ENCODE data around the gene ITPKA.

Gene ITPKA

GRCh38 chr15:41482110-41482877, 11.4 kb upstream of the ITPKA start:
- Mint-ChIP-seq H3K4me3 (no peak overlapping the region), H3K4me1 (ENCODE audit: low read depth) (peaks cover 6% of the 10 kb centered on the region), H3K27me3 (peaks cover 11% of the 10 kb centered on the region), H3K36me3 (ENCODE audit: low read depth) (peaks cover 47% of the 10 kb centered on the region), H3K9me3 (no peaks in the 10 kb centered on the region), H3K27ac (peak overlapping the region; percentile 52)
- intact Hi-C loops (cut with micrococcal nuclease): no loop called here

GRCh38 chr15:41483115-41483514, 10.6 kb upstream of the ITPKA start:
- H3K9me3 Mint-ChIP-seq: no peaks in the 10 kb centered on the region
- peaks cover 39% of the 10 kb centered on the region for H3K36me3 Mint-ChIP-seq (ENCODE audit: low read depth)
- H3K4me1 Mint-ChIP-seq (ENCODE audit: low read depth): peaks cover 6% of the 10 kb centered on the region
- intact Hi-C loops (cut with micrococcal nuclease): no loop called here
- H3K27ac Mint-ChIP-seq: peak overlapping the region; percentile 52
- peaks cover 15% of the 10 kb centered on the region for H3K27me3 Mint-ChIP-seq
- no peak overlapping the region for H3K4me3 Mint-ChIP-seq

DNA sequence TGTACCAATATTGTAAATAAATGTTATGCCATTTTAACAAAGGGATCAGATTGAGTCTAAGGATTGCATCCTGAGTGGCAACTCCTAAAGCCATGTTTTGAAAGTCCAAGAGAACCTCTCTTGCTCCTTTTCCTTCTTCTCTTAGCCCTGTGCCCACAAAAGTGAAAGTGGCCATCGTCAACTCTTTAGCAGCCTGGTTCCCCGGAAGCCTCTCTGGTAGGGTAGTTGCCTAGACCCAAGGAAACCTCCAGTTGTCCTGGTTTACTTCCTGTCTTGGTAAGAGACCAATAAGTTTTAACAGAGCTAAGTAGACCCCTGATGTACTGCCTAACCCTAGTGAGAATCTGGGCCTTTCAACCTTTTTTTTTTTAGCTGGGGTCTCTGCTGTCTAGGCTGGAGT, 10.2 kb upstream of the ITPKA start:
- H3K27ac Mint-ChIP-seq: peak overlapping the region; percentile 52
- no peak overlapping the region for H3K4me3 Mint-ChIP-seq
- peaks cover 15% of the 10 kb centered on the region for H3K27me3 Mint-ChIP-seq
- intact Hi-C loops (cut with micrococcal nuclease): no loop called here
- H3K9me3 Mint-ChIP-seq: no peaks in the 10 kb centered on the region
- H3K36me3 Mint-ChIP-seq (ENCODE audit: low read depth): peaks cover 36% of the 10 kb centered on the region
- peaks cover 6% of the 10 kb centered on the region for H3K4me1 Mint-ChIP-seq (ENCODE audit: low read depth)

GRCh38 chr15:41484937-41485625, 8.6 kb upstream of the ITPKA start:
- Mint-ChIP-seq H3K4me1 (ENCODE audit: low read depth) (peaks cover 6% of the 10 kb centered on the region), H3K27ac (no peak overlapping the region), H3K4me3 (no peak overlapping the region), H3K36me3 (ENCODE audit: low read depth) (peaks cover 21% of the 10 kb centered on the region), H3K27me3 (peaks cover 17% of the 10 kb centered on the region), H3K9me3 (no peaks in the 10 kb centered on the region)
- intact Hi-C loops (cut with micrococcal nuclease): no loop called here

DNA sequence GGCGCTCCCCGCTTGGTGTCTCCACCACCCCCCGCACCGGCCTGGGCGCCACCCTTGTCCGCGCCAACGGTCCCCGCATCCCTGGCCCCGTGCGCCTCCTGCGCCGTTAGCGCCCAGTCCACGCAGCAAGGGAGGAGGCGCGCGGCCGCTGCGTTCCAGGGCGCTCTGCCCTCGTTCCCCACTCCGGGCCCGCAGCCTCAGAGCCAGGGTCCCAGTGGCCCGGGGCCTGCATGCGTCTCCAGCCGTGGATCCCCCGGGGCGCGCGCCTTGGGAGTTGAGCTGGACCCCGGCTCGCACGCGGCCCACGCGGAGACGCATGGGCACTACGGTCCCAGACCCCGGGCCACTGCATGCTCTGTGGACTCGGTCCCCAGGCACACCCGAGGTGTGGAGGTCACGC, 7.4 kb upstream of the ITPKA start:
- peaks cover 29% of the 10 kb centered on the region for H3K27me3 Mint-ChIP-seq
- peaks cover 9% of the 10 kb centered on the region for H3K36me3 Mint-ChIP-seq (ENCODE audit: low read depth)
- H3K9me3 Mint-ChIP-seq: no peaks in the 10 kb centered on the region
- intact Hi-C loops (cut with micrococcal nuclease): no loop called here
- no peak overlapping the region for H3K27ac Mint-ChIP-seq
- peaks cover 6% of the 10 kb centered on the region for H3K4me1 Mint-ChIP-seq (ENCODE audit: low read depth)
- H3K4me3 Mint-ChIP-seq: no peak overlapping the region

GRCh38 chr15:41487381-41487780, 6.3 kb upstream of the ITPKA start:
- H3K4me1 Mint-ChIP-seq (ENCODE audit: low read depth): peaks cover 7% of the 10 kb centered on the region
- H3K27me3 Mint-ChIP-seq: peaks cover 40% of the 10 kb centered on the region
- no peaks in the 10 kb centered on the region for H3K9me3 Mint-ChIP-seq
- H3K27ac Mint-ChIP-seq: no peak overlapping the region
- no peak overlapping the region for H3K4me3 Mint-ChIP-seq
- no peaks in the 10 kb centered on the region for H3K36me3 Mint-ChIP-seq (ENCODE audit: low read depth)
- intact Hi-C loops (cut with micrococcal nuclease): no loop called here

DNA sequence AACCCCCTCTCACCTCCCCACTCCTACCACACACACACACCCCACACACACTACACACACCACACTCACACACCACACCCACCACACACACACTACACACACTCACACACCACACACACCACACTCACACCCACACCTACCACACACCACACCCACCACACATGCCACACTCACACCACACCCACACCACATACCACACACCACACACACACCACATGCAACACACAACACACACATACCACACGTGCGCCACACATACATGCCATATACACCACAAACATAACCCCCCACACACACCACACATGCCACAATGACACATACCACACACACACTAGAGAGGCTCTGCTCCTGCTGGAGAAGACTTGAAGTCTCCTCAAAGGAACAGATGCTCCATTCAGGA, 5.9 kb upstream of the ITPKA start:
- Mint-ChIP-seq H3K36me3 (ENCODE audit: low read depth) (no peaks in the 10 kb centered on the region), H3K27ac (no peak overlapping the region), H3K27me3 (peaks cover 44% of the 10 kb centered on the region), H3K9me3 (no peaks in the 10 kb centered on the region), H3K4me1 (ENCODE audit: low read depth) (peaks cover 11% of the 10 kb centered on the region), H3K4me3 (no peak overlapping the region)
- intact Hi-C loops (cut with micrococcal nuclease): no loop called here

DNA sequence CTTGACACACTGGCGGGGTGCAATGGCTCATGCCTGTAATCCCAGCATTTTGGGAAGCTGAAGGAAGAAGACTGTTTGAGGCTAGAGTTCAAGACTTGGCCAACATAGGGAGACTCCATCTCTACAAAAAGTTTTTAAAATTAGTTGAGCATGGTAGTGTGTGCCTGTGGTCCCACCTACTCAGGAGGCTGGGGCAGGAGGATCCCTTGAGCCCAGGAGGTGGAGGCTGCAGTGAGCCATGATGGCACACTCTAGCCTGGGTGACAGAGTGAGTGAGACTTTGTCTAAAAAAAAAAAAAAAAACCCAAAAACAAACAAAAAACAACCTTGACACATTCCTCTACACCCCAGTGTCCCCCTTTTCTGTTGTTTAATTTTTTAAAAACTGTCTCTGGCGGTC, 4.0 kb upstream of the ITPKA start:
- no peak overlapping the region for H3K27ac Mint-ChIP-seq
- H3K4me1 Mint-ChIP-seq (ENCODE audit: low read depth): peaks cover 18% of the 10 kb centered on the region

DNA sequence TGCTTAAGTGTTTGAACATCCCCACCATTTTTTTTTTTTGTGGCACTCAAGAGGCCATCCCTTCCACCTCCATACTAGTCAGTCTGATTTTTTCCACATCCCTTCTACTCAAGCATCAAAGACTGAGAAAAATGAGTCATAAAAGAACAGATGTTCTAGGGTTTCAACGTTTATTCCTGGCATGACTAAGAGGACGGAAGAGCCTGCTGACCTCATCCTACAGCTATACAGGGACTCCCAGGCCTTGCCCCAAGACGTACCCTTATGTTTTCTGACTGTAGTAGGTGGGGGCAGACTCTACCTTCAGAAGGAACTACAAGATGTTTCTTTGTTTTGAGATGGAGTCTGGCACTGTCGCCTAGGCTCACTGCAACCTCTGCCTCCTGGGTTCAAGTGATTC, 3.3 kb upstream of the ITPKA start:
- Mint-ChIP-seq H3K27ac (no peak overlapping the region), H3K4me3 (no peak overlapping the region), H3K4me1 (ENCODE audit: low read depth) (peaks cover 23% of the 10 kb centered on the region), H3K36me3 (ENCODE audit: low read depth) (no peaks in the 10 kb centered on the region), H3K9me3 (no peaks in the 10 kb centered on the region), H3K27me3 (peaks cover 60% of the 10 kb centered on the region)
- intact Hi-C loops (cut with micrococcal nuclease): no loop called here

More for the DNA sequence above, 4.0 kb upstream of the ITPKA start:
- Mint-ChIP-seq H3K9me3 (no peaks in the 10 kb centered on the region), H3K27me3 (peaks cover 55% of the 10 kb centered on the region), H3K36me3 (ENCODE audit: low read depth) (no peaks in the 10 kb centered on the region), H3K4me3 (no peak overlapping the region)
- intact Hi-C loops (cut with micrococcal nuclease): no loop called here

GRCh38 chr15:41491889-41492288, 1.8 kb upstream of the ITPKA start:
- Mint-ChIP-seq H3K4me3 (no peak overlapping the region), H3K4me1 (ENCODE audit: low read depth) (peaks cover 26% of the 10 kb centered on the region)

DNA sequence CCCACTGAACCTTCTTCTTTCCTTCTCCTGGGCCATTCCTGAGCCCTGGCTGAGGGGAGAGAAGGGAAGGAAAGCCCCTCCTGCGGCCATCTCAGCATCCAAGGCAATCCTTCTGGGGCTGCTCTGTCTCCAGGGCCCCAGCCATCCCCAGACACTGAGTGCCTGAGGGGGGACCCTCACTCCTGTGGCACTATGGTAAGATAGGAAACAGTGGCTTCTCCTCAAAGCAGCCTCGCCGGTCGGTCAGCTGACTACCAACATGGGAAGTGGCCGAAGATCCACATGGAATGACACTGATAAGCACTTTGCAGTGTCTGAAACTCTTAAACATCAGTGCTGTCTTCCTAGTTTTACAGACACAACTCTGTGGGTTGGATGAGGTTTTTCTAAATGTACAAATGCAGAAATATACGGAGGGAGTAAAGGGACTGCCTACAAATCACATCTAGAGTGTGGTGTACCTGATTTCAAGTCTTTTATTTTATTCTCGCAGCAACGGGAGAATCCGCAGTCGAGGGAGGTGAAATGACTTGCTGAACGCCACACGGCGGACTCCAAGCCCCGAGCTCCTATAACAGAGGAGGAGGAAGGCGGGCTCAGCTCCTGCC, 973 bp upstream of the ITPKA start:
- Mint-ChIP-seq H3K9me3 (no peaks in the 10 kb centered on the region), H3K27ac (peak overlapping the region; percentile 71), H3K36me3 (ENCODE audit: low read depth) (no peaks in the 10 kb centered on the region), H3K4me1 (ENCODE audit: low read depth) (peaks cover 26% of the 10 kb centered on the region), H3K4me3 (peak overlapping the region; percentile 82), H3K27me3 (peaks cover 74% of the 10 kb centered on the region)
- intact Hi-C loops (cut with micrococcal nuclease): no loop called here

More at GRCh38 chr15:41491889-41492288, 1.8 kb upstream of the ITPKA start:
- Mint-ChIP-seq H3K9me3 (no peaks in the 10 kb centered on the region), H3K27ac (no peak overlapping the region), H3K36me3 (ENCODE audit: low read depth) (no peaks in the 10 kb centered on the region), H3K27me3 (peaks cover 70% of the 10 kb centered on the region)
- intact Hi-C loops (cut with micrococcal nuclease): no loop called here

DNA sequence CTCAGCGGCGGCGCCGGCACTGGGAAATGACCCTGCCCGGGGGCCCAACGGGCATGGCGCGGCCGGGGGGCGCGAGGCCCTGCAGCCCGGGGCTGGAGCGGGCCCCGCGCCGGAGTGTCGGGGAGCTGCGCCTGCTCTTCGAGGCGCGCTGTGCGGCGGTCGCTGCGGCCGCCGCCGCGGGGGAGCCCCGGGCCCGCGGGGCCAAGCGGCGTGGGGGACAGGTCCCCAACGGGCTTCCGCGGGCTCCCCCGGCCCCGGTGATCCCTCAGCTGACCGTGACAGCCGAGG, 172 bp downstream of the ITPKA start:
- intact Hi-C loops (cut with micrococcal nuclease): no loop called here

GRCh38 chr15:41494190-41494921, 682 bp downstream of the ITPKA start:
- intact Hi-C loops (cut with micrococcal nuclease): no loop called here
- H3K9me3 Mint-ChIP-seq: no peaks in the 10 kb centered on the region
- H3K36me3 Mint-ChIP-seq (ENCODE audit: low read depth): no peaks in the 10 kb centered on the region
- H3K4me3 Mint-ChIP-seq: peak overlapping the region; percentile 66
- H3K4me1 Mint-ChIP-seq (ENCODE audit: low read depth): peaks cover 26% of the 10 kb centered on the region
- peaks cover 84% of the 10 kb centered on the region for H3K27me3 Mint-ChIP-seq
- no peak overlapping the region for H3K27ac Mint-ChIP-seq

More for the DNA sequence above, 172 bp downstream of the ITPKA start:
- Mint-ChIP-seq H3K9me3 (no peaks in the 10 kb centered on the region), H3K36me3 (ENCODE audit: low read depth) (no peaks in the 10 kb centered on the region), H3K27me3 (peaks cover 81% of the 10 kb centered on the region), H3K4me3 (peak overlapping the region; percentile 66), H3K4me1 (ENCODE audit: low read depth) (peaks cover 26% of the 10 kb centered on the region), H3K27ac (no peak overlapping the region)

Data from dendritic cell treated with granulocyte-macrophage colony-stimulating factor and Interleukin-4, amounts not matched to agents 40 ng/mL and 50 ng/mL, for 4 days (primary cell).